GF-D8 (cell line): Measurements from ENCODE around the gene NLRP3.
"Not testable (repeated sequence)": the region's sequence is repeated elsewhere in the genome, so short reads cannot be mapped to it uniquely, and the experiment has no call there.

Experiments
- DNase-seq: peaks from one replicate; lab custom pipeline; 2025; lab: John Stamatoyannopoulos, UW

Gene NLRP3

GRCh38 chr1:247390996-247391395 is 25.0 kb upstream of the NLRP3 start:
- DNase-seq, result no peak

DNA sequence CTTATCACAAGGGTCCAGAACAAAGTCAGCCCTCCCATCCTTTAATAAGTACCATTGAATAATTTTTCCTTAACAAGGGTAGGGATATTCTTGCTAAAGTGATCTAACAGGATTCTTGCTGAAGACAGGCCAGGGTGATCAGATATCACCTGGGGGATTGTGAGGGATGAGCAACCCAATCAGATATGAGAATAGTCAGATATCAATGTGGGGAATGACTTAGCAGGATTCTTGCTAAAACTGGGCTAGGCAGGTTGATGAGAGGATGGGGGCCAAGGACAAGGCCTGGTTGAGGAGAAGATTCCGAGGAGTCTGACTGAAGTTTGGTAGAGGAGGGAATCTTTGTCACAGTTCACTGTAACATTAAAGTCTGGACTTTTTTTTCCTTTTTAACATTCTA is 23.9 kb upstream of the NLRP3 start:
- no peak for DNase-seq

GRCh38 chr1:247395075-247395474 is 20.9 kb upstream of the NLRP3 start:
- not testable (repeated sequence) for DNase-seq

- no peak for DNase-seq
These were observed 15.3 kb upstream of the NLRP3 start for GRCh38 chr1:247400685-247401084.

DNA sequence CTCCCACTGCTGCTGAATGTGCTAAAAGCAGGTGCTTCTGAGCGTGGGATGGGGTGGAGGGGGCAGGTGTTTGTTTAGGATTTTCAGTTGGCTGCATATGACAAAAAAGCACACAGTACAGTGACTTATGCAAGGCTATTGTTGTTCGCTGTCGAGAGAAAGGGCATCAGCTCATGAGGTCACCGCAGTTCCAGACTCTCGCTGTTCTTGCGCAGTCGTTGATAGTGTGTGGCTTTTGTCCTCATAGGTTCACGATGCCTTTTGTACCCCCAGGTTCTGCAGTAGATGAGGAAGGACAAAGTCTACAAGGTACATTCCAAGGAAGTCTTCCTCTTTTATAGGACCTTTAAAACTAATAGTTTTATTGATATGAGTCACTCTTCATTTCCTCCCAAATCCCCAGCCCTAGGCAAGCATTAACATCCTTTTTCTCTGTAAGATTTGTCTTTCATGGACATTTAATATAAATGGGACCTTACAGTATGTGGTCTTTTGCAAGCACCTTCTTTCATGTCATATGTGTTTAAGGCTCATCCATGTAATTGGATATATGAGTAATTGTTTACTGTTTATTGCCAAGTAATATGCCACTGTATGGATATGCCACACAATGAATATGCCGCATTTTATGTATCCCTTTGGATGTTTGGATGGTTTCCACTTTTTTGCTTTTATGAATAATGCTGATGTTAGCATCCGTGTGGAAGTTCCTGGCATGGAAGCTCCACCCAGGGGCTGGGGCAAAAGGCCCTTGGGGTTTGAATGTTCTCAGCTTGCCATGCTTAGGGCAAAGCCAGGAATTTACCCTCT is 14.5 kb upstream of the NLRP3 start:
- no peak for DNase-seq

- DNase-seq, result no peak
These were observed 13.8 kb upstream of the NLRP3 start for GRCh38 chr1:247402120-247402675.

- no peak for DNase-seq
These were observed 9.8 kb upstream of the NLRP3 start for GRCh38 chr1:247406014-247406656.

DNA sequence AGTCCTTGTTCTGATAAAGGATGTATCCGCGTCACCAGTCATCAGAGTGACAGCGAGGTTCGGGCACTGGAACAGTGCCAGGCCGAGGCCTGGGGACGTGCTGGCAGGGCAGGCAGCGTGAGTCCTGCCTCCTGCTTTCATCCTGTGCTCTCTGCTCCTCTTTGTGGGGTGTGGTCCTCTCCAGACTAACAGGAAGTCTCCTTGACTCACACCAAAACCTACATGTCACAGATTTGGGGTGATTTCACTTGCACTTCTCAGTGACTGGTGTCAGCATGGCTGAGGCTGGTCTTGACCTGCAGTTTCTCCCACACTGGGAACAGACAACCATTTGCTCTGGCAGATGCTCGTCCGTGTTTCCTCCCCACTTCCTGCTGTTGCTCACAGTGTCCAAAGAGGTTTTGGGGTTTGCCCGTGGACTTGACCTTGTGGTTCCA is 8.8 kb upstream of the NLRP3 start:
- no peak for DNase-seq

DNA sequence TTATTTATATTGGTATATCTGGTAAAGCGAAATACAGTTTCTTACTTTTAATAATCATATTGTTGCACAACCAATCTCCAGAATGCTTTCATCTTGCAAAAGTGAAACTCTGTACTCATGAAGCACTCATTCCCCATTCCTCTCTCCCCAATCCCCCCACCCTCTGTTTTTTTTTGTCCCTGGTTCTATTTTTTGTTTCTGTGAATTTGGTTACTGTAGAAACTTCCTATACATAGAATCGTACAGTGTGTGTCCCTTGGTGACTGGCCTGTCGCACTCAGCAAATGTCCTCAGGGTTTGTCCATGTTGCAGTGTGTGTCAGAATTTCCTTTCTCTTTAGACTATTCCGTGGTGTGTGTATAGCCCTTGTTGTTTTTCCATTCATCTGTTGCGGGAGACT is 7.9 kb upstream of the NLRP3 start:
- no peak for DNase-seq

DNA sequence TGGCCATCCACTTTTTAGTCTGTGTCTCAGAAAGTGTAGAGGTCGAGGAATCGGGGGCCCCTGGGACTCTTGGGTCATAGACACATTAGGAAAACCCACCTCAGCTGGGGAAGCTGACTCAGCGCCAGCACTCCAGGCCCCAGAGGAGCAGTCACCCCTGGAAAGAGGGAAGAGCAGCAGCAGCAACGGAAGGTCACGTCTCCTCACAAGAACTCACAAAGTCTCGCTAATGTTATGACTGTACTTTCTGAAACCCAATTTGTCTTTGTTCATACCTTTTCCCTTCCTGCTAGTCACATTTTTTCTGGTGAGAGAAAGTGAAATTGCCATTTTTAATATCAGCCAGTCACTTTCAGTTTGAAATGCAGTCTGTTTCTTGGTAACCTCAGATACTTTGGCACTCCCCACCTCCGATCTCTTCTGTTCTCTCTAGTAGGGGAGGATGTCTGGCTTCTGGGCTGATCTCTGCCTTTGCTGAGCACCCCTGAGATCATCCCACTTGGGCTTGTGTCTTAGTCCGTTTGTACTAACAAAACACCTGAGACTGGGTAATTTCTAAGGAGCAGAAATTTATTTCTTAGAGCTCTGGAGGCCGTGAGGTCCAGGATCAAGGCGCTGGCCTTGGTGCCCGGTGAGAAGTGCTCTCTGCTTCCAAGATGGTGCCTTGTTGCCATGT is 6.0 kb upstream of the NLRP3 start:
- DNase-seq, result no peak

DNA sequence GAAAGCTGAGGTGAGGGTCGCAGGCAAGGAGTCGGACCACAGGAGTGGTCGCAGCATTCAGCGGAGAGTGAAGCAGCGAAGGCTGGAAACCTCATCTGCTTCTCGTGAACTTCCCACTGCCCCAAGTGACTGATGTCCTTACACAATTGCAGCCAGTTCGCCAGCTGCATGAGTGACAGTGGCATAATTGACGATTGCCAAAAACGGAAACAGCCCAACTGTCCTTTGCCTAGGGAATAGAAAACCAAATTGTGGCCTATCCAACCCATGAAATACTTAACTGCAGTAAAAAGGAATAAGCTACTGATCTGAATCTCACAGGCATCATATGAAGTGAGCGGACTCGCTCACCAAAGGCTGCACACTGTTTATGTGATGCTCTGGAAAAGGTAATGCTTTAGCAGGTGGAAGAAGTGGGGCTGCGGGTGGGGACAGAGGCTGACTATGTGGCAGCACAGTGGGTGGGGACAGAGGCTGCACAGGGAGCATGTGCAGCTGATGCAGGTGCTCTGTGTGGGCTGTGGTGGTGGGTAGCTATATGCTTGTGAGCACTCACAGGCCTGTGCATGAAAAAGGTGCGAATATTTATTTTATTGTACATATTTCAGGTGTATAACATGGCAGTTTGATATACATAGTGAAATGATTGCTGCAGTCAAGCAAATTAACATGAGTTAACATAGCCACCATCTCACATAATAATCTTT is 4.2 kb upstream of the NLRP3 start:
- peak; percentile 83 for DNase-seq

DNA sequence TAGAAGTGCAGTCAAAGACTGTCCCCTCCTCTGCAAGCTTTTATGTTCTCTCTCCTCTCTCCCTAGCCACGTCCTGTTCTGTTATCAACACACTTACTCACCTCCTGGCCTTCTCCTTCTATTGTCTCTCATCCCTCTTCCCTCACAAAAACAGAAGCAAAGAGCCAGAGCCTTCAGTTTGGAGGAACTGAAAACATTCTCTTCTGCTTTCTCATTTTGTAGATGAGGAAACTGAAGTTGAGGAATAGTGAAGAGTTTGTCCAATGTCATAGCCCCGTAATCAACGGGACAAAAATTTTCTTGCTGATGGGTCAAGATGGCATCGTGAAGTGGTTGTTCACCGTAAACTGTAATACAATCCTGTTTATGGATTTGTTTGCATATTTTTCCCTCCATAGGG is 1.9 kb downstream of the NLRP3 start:
- no peak for DNase-seq

GRCh38 chr1:247419336-247419735 is 3.4 kb downstream of the NLRP3 start:
- DNase-seq, result no peak

DNA sequence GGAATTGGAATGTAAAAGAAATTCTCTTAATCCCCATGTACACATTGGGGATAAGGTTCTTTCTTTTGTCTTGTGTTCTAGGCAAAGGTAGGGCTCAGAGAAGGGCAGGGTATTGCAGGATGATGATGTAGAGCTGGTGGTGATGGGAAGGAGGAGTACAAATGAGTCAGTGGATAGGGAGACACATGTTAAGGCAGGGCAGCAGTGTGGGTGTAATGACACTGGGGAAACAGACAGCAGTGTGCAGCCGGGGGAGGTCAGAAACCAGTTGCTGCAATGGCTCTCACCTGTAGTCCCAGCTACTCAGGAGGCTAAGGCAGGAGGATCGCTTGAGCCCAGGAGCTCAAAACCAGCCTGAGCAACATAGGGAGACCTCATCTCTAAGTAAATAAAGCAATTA is 5.1 kb downstream of the NLRP3 start:
- no peak for DNase-seq

DNA sequence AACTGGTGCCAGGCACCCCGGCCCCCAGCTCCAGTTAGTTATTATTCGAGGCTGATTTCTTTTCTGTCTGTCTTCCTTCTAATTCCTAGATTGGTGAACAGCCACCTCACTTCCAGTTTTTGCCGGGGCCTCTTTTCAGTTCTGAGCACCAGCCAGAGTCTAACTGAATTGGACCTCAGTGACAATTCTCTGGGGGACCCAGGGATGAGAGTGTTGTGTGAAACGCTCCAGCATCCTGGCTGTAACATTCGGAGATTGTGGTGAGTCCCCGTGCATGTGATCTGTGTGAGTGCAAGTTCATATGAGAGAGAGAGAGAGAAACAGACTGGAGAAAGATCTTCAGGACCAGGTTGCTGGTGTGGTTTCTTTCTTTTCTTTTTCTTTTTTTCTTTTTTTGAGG is 13.5 kb downstream of the NLRP3 start:
- no peak for DNase-seq

- no peak for DNase-seq
These were observed 14.5 kb downstream of the NLRP3 start for GRCh38 chr1:247430434-247430833.

DNA sequence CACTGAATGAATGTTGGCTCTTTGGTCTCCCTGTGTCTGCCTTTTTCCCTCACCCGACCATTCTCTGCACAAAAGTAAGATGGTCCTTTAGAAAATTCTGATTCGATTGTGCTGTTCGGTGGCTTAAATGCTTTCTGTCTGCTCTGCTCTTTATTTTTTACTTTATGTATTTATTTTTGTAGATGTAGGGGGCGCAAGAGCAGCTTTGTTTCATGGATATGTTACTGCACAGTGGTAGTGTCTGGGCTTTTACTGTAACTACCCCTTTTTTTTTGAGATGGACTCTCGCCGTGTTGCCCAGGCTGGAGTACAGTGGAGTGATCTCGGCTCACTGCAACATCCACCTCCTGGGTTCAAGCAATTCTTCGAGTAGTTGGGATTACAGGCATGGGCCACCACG is 15.7 kb downstream of the NLRP3 start:
- DNase-seq, result no peak

DNA sequence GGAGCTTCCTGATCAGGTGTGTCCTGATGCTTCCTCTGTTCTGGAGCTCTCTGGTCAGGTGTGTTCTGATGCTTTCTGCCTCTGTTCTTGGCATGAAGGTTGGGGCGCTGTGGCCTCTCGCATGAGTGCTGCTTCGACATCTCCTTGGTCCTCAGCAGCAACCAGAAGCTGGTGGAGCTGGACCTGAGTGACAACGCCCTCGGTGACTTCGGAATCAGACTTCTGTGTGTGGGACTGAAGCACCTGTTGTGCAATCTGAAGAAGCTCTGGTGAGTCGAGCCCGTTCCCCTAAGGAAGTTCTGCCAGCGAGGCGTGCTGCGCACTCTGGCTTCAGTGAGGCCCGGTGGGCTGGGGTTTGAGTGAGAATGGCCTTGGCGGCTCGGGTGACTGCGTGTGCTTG is 18.0 kb downstream of the NLRP3 start:
- no peak for DNase-seq

DNA sequence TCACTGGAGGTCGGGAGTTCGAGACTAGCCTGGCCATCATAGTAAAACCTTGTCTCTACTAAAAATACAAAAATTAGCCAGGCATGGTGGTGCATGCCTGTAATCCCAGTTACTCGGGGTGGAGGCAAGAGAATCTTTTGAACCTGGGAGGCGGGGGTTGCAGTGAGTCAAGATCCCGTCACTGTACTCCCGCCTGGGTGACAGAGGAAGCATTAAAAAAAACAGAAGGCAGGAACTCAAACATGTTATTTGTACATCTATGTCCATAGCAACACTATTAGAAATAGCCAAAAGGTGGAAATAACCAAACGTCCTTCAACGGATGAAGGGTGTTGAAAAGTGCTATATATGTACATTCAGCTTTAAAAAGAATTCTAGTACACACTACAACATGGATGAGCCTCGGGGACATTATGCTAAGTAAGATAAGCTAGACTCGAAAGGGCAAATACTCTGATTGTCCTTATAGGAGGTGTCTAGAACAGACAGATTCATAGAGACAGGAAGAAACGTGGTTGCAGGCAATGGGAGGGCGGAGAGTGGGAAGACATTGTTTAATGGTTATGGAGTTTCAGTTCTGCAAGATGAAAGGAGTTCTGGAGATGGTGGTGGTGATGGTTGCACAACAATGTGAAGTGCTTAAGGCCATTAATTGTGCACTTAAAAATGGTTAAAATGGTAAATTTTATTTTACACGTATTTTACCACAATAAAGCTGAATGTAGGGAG is 19.2 kb downstream of the NLRP3 start:
- DNase-seq, result no peak

DNA sequence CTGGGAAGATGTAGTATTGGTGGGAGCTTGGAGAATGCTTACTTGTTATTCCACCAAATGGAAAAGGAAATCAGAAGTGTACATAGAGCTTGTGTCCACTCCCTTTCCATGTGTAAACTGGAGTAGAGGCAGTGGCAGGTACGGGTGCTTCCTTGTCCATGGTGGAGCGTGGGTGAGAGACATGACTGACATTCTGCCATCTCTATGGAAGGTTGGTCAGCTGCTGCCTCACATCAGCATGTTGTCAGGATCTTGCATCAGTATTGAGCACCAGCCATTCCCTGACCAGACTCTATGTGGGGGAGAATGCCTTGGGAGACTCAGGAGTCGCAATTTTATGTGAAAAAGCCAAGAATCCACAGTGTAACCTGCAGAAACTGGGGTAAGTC is 19.8 kb downstream of the NLRP3 start:
- no peak for DNase-seq
